SK-N-SH (cell line): Measurements from ENCODE around the gene SZT2.

Experiments
- EP300 ChIP-seq, 2 experiments: IDR thresholded peaks; 2 replicates each; pipeline versions ENCODE4 v1.4.0 to v1.6.1; 2012; ENCODE audit warnings: borderline replicate concordance in 1 of 2, low read depth in 1 of 2, low read length in 1 of 2
- EZH2phosphoT487 ChIP-seq: fragments of 200-600 bp; sonication (generic); IDR thresholded peaks from 2 replicates; pipeline ENCODE4 v1.6.1; 2017; ENCODE audit warnings: low read depth, mixed run types, mild to moderate bottlenecking, antibody characterized with exemption, moderate library complexity, borderline replicate concordance
- MAX ChIP-seq: IDR thresholded peaks from 2 replicates; pipeline ENCODE4 v1.4.0; 2012; ENCODE audit warnings: low read depth
- POLR2AphosphoS5 ChIP-seq: IDR thresholded peaks from 2 replicates; pipeline ENCODE4 v1.6.1; 2012; ENCODE audit warnings: low read depth, low read length
- RAD21 ChIP-seq: IDR thresholded peaks from 2 replicates; pipeline ENCODE4 v1.6.1; 2012; ENCODE audit warnings: mild to moderate bottlenecking, low read length
- RCOR1 ChIP-seq: fragments of 150-350 bp; IDR thresholded peaks from 2 replicates; pipeline ENCODE4 v1.6.1; 2017; ENCODE audit warnings: antibody characterized with exemption, low read length
- RXRA ChIP-seq: IDR thresholded peaks from 2 replicates; pipeline ENCODE4 v1.4.0; 2012; ENCODE audit warnings: low read depth, mild to moderate bottlenecking, borderline replicate concordance
- SMC3 ChIP-seq: IDR thresholded peaks from 2 replicates; pipeline ENCODE4 v1.6.1; 2012; ENCODE audit warnings: low read depth, low read length, improper control_type of control experiment
- TF ChIP-seq, protein P1 (sequence below): fragments of 200-600 bp; sonication (generic); IDR thresholded peaks from 2 replicates; pipeline ENCODE4 v1.6.1; 2017; ENCODE audit warnings: antibody characterized with exemption, mild to moderate bottlenecking, moderate library complexity

DNA sequence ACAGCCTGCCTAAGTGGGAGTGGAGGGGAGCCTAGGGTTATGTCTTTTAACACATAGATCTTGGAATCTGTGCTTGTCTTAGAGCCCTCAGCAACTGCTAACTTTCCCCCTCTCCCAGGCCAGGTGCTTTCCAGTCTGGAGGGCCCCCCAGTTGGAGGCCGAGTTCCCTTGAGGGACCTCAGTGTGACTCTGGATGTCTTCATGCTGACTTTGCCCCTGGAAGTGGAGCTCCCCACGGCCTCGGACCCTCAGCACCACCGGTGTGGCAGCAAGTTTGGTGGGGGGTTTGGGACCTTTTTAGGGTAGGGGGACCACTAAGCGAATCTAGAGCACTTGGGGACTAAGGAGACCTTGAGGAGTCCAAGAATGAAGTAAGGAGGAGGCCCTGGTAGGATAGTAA is 41.1 kb downstream of the SZT2 start:
- TF ChIP-seq, protein P1, sequence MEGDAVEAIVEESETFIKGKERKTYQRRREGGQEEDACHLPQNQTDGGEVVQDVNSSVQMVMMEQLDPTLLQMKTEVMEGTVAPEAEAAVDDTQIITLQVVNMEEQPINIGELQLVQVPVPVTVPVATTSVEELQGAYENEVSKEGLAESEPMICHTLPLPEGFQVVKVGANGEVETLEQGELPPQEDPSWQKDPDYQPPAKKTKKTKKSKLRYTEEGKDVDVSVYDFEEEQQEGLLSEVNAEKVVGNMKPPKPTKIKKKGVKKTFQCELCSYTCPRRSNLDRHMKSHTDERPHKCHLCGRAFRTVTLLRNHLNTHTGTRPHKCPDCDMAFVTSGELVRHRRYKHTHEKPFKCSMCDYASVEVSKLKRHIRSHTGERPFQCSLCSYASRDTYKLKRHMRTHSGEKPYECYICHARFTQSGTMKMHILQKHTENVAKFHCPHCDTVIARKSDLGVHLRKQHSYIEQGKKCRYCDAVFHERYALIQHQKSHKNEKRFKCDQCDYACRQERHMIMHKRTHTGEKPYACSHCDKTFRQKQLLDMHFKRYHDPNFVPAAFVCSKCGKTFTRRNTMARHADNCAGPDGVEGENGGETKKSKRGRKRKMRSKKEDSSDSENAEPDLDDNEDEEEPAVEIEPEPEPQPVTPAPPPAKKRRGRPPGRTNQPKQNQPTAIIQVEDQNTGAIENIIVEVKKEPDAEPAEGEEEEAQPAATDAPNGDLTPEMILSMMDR = no peak
- TF ChIP-seq EZH2phosphoT487 = no peak
- TF ChIP-seq RCOR1 = no peak
- TF ChIP-seq RXRA = no peak
- TF ChIP-seq SMC3 = no peak
- TF ChIP-seq RAD21 = no peak
- TF ChIP-seq EP300 (IDR thresholded peaks at IDR 0.05; ENCODE audit: borderline replicate concordance in 1 of 2, low read depth in 1 of 2, low read length in 1 of 2) = no peak
- no peak for TF ChIP-seq POLR2AphosphoS5
- TF ChIP-seq MAX = no peak
